DOHH2 (cell line): ENCODE data around the gene LSM14A.
"Not testable (repeated sequence)": the region's sequence is repeated elsewhere in the genome, so short reads cannot be mapped to it uniquely, and the experiment has no call there.

Experiments used
- CTCF ChIP-seq: fragments of 200-600 bp; sonication (generic); IDR thresholded peaks from one replicate; pipeline ENCODE4 v1.5.1; 2014; ENCODE audit warnings: antibody characterized with exemption, mild to moderate bottlenecking, low read depth, low read length; ENCODE audit not compliant: poor library complexity, severe bottlenecking
- EZH2phosphoT487 ChIP-seq: fragments of 200-600 bp; sonication (generic); IDR thresholded peaks from 2 replicates; pipeline ENCODE4 v1.6.1; 2017; ENCODE audit warnings: borderline replicate concordance, mild to moderate bottlenecking, antibody characterized with exemption, low read length, moderate library complexity, mixed read lengths

DNA sequence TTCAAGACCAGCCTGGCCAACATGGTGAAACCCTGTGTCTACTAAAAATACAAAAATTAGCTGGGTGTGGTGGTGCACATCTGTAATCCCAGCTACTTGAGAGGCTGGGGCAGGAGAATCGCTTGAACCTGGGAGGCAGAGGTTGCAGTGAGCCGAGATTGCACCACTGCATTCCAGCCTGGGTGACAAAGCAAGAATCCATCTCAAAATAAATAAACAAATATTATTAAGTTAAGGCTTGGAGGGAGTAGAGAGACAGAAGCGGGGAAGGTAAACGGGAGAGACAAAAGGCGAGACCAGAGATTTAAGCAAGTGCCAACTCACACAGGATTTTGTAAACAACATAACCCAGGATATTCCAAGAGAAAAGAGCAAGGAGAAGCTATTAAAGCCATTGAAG is 12.8 kb upstream of the LSM14A start:
- TF ChIP-seq CTCF, EZH2phosphoT487: not testable (repeated sequence)
